Mucosa of stomach (tissue), 1 donor: ENCODE results near the gene NCKAP5.

Experiments
- H3K27me3 ChIP-seq: one replicate; pipeline ENCODE4 v1.7.0; 2013; ENCODE audit warnings: mild to moderate bottlenecking, low read length; ENCODE audit not compliant: control insufficient read depth, insufficient read depth
- H3K36me3 ChIP-seq: one replicate; pipeline ENCODE4 v1.7.0; 2013; ENCODE audit warnings: low read length; ENCODE audit not compliant: control insufficient read depth, insufficient read depth
- H3K4me1 ChIP-seq: one replicate; pipeline ENCODE4 v1.7.0; 2013; ENCODE audit warnings: mild to moderate bottlenecking, low read length; ENCODE audit not compliant: control insufficient read depth, insufficient read depth
- H3K4me3 ChIP-seq: one replicate; pipeline ENCODE4 v1.7.0; 2013; ENCODE audit warnings: low read length
- H3K9ac ChIP-seq: one replicate; pipeline ENCODE4 v1.7.0; 2013; ENCODE audit warnings: mild to moderate bottlenecking, low read length, moderate library complexity
- H3K9me3 ChIP-seq: one replicate; pipeline ENCODE4 v1.7.0; 2013; ENCODE audit warnings: mild to moderate bottlenecking, low read length, moderate library complexity; ENCODE audit not compliant: control insufficient read depth
- donor health status: Pancreatic carcinoma.

The NCKAP5 gene

DNA sequence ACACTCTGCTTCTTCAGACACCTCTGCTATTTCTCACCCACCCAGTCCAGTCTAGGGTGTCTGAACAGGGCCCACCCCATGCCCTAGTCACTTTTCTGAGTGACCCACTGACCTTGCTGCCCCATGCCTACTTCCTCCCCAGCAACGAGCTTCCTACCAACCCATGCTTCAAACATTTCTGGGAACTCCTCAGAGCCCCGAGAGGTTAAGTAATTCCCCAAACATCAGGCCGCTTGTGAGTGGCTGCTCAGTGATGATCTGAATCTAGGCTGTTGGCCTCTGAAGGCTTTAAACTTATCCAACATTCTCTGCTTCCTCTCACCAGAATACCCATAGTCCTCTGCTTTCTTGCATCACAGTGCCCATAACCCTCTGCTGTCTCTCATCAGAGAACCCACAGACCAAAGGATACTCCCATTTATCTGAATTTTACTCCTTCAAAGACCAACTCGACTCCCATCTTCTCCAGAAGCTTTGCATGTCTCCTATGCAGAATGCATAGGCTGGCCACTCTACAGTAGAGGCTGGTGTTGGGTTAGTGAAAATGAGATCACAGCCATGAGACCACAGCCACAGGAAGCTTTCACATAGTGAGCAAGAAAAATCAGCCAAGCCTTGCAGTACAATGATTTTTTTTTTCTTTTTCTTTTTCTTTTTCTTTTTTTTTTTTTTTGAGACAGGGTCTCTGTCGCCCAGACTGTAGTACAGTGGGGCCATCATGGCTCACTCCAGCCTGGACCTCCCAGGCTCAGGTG is 588.7 kb downstream of the NCKAP5 start:
- Histone ChIP-seq H3K27me3 (no peaks in the 10 kb centered on the region), H3K36me3 (no peaks in the 10 kb centered on the region), H3K4me3 (no peak overlapping the region), H3K4me1 (peaks cover 8% of the 10 kb centered on the region), H3K9me3 (no peaks in the 10 kb centered on the region), H3K9ac (no peak overlapping the region)

- Histone ChIP-seq H3K27me3 (no peaks in the 10 kb centered on the region), H3K4me3 (no peak overlapping the region), H3K9me3 (no peaks in the 10 kb centered on the region), H3K4me1 (peaks cover 2% of the 10 kb centered on the region), H3K36me3 (no peaks in the 10 kb centered on the region), H3K9ac (no peak overlapping the region)
These were observed 589.4 kb downstream of the NCKAP5 start for GRCh38 chr2:132978840-132979239.

DNA sequence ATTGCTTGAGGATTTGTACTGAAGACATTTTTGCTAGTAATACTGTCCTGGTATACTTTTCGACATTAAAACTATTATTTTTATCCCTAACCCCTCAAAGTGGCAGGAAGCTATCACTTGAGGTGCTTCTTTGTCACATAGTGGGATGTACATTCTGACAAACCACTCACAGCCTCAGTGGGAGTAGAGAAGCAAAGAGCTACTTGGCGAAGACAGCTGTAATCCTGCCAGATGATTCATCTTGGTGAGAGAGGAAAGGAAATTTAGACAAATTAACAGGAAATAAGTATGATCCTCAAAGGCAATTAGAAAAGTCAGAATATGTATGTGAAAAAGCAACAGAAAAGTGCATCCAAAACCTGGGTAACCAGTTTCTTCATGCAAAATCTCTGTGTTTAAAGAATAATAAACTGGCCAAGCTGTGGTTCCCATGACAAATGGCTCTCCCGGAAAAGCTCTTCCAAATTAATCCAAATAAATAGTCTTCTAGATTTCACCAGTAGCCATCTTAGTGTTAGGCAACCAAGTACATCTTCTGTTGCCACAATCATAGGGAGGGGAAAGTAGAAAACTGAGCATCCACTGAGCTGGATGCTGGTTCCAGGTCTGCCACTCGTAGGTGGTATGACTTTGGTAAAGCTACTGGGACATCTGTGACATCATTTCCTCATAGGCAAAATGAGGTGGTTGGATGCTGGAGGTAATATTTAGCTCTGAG is 590.3 kb downstream of the NCKAP5 start:
- no peaks in the 10 kb centered on the region for H3K27me3 ChIP-seq

DNA sequence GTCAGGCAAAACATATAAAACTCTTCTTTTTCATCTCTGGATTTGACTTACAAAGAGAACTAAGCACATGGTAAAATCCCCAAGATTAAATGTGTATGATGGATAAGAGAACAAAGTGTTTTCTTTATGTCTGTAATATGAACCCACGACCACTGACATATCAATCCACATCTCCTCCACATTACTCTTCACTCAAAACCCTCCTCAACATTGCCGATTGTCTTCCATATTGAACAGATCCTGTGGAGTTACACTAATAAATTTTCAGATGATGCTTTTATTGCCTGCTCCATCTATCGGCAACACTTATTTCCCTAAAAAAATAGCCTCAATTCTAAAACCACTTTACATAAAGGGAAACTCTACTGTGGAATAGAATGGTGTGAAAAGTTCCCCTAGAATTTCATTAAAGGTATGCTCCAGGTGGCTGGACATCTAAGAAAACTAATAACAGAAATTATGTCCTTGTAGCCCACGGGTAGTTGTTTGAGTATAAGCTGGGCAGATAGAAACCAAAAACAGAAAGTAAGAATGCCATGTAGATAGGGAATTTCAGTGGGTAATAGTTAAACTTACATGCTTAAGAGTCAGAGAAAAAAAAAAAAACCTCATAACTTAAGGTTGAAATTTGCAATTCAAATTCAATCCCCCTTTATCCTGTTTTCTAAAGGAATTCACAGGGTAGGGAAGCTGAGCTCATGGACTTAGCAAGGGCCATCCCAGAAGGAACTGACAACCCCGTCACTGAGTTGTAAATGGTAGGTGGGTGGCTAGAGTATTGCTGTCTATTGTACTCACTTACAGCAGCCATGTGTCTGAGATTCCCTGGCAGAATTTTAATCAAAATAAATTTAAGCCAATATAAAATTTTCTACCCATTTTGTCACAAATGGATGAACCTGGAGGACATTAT is 592.8 kb downstream of the NCKAP5 start:
- Histone ChIP-seq H3K9me3 (no peaks in the 10 kb centered on the region), H3K9ac (no peak overlapping the region), H3K27me3 (no peaks in the 10 kb centered on the region), H3K36me3 (no peaks in the 10 kb centered on the region), H3K4me3 (no peak overlapping the region), H3K4me1 (peaks cover 19% of the 10 kb centered on the region)

More for the DNA sequence above, 590.3 kb downstream of the NCKAP5 start:
- Histone ChIP-seq H3K9me3 (no peaks in the 10 kb centered on the region), H3K36me3 (no peaks in the 10 kb centered on the region), H3K4me1 (no peaks in the 10 kb centered on the region), H3K4me3 (no peak overlapping the region), H3K9ac (no peak overlapping the region)

- Histone ChIP-seq H3K4me1 (peaks cover 19% of the 10 kb centered on the region), H3K36me3 (no peaks in the 10 kb centered on the region), H3K9me3 (no peaks in the 10 kb centered on the region), H3K9ac (no peak overlapping the region), H3K27me3 (no peaks in the 10 kb centered on the region), H3K4me3 (no peak overlapping the region)
These were observed 593.7 kb downstream of the NCKAP5 start for GRCh38 chr2:132974467-132975095.

- H3K4me3 ChIP-seq: no peak overlapping the region
- H3K4me1 ChIP-seq: peaks cover 19% of the 10 kb centered on the region
- H3K27me3 ChIP-seq: no peaks in the 10 kb centered on the region
- H3K36me3 ChIP-seq: no peaks in the 10 kb centered on the region
- no peaks in the 10 kb centered on the region for H3K9me3 ChIP-seq
- no peak overlapping the region for H3K9ac ChIP-seq
These were observed 596.8 kb downstream of the NCKAP5 start for GRCh38 chr2:132971310-132972061.

GRCh38 chr2:132969371-132969985 is 598.8 kb downstream of the NCKAP5 start:
- Histone ChIP-seq H3K9ac (no peak overlapping the region), H3K36me3 (no peaks in the 10 kb centered on the region), H3K27me3 (no peaks in the 10 kb centered on the region), H3K4me1 (peaks cover 23% of the 10 kb centered on the region), H3K4me3 (no peak overlapping the region), H3K9me3 (no peaks in the 10 kb centered on the region)

DNA sequence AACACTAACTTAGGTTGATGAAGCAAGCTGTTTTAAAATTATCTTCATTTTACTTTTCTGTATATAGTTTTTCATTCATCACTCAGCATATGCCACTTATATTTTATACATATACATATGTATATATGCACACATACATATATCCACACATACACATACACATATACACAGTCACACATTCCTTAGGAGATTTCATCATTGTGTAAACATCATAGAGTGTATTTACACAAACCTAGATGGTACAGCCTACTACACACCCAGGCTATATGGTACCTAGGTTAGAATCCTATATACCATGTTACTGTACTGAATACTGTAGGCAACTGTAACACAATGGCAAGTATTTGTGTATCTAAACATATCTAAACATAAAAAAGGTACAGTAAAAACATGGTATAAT is 602.8 kb downstream of the NCKAP5 start:
- no peaks in the 10 kb centered on the region for H3K36me3 ChIP-seq
- peaks cover 4% of the 10 kb centered on the region for H3K4me1 ChIP-seq
- no peak overlapping the region for H3K4me3 ChIP-seq
- H3K9me3 ChIP-seq: no peaks in the 10 kb centered on the region
- H3K9ac ChIP-seq: no peak overlapping the region
- H3K27me3 ChIP-seq: no peaks in the 10 kb centered on the region

DNA sequence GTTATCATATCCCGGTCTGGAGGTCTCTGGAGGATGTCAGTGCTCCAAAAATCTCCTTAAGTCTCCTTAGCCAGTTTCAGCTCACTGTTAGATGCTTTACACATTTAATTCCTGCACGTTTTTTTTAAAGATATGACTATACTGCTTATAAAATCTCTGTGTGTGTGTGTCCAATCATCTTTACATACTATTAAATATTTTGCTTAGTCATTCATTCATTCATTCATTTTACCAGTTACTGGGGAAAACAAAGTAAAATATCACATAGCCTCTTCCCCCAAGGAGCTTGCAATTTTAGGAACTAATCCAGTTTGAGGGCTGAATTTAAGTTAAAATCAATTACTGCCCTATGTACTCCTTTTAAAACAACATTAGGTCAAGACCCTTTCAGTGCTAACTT is 605.1 kb downstream of the NCKAP5 start:
- Histone ChIP-seq H3K9ac (no peak overlapping the region), H3K4me3 (no peak overlapping the region), H3K4me1 (peaks cover 4% of the 10 kb centered on the region), H3K36me3 (no peaks in the 10 kb centered on the region), H3K27me3 (no peaks in the 10 kb centered on the region), H3K9me3 (no peaks in the 10 kb centered on the region)

GRCh38 chr2:132958887-132959286 is 609.4 kb downstream of the NCKAP5 start:
- Histone ChIP-seq H3K27me3 (no peaks in the 10 kb centered on the region), H3K36me3 (no peaks in the 10 kb centered on the region), H3K9me3 (no peaks in the 10 kb centered on the region), H3K4me1 (no peaks in the 10 kb centered on the region), H3K4me3 (no peak overlapping the region), H3K9ac (no peak overlapping the region)
